Spleen (tissue), 7 donors: Measurements from ENCODE around the gene EVA1A.

Experiments
- POLR2A ChIP-seq, 3 donors: fragments of 450-650 bp; IDR thresholded peaks; one replicate each; pipeline ENCODE4 v1.5.1; 2017; ENCODE audit warnings: antibody characterized with exemption in 3 of 3, mild to moderate bottlenecking in 1 of 3
- TF ChIP-seq, protein P1 (sequence below), 11 experiments: fragments of 200-600 bp in 7 of 11; fragments of 450-650 bp in 4 of 11; sonication (generic) in 4 of 11; IDR thresholded peaks in 8 of 11; conservative IDR thresholded peaks in 3 of 11; 1 replicate in 7 of 11; 2 replicates in 4 of 11; pipeline versions ENCODE4 v1.4.0 to v1.8.0; 2016 to 2021; ENCODE audit warnings: antibody characterized with exemption in 11 of 11, inconsistent platforms in 4 of 11, mild to moderate bottlenecking in 1 of 11
- donor health status: DM: no; HTN: no; CAD: no; lungs with moderate emphysema.
- donor health status: DM: no; HTN: no; CAD: no.
- donor health status: DM: no; HTN: no; CAD: no.

DNA sequence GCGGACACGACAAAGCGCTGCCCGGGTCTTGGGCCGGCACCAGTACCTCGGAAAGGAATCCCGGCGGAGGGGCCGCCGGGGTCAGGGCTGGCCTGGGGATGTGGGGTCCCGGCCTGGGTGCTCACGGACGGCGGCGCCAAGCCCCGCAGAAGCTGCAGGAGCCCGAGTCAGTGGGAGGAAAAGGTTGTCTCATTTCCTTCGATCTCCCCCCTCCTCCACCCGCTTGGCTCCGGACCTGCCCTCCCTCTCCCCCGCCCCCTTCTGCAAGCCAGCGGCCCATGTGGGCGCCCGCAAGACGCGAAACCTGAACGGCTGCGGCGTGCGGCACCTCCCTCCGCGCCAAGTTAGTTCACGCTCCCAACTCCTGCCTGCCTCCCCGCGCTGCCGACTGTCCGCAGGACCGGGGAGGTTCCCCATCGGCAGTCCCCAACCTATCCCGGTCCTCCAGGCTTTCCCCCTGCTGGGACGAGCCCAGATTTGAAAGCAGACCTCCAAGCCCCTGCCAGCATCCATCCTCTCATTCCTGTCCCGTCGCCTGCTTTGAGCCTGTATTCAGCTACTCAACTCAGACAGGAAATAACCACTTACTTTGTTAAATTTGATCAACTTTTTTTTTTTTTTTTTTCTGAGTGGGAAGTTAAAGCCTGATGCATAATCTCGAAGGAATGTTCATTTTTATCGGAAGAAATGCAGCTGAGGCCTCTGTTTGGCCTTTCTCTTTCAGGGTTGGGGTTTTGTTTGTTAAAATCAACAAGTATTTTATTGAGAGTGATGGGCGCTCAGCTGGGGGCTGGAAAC, at the start of gene EVA1A:
- TF ChIP-seq POLR2A (IDR thresholded peaks at IDR 0.05): peak in 1 of 3 donors; percentile 16
- TF ChIP-seq, protein P1, sequence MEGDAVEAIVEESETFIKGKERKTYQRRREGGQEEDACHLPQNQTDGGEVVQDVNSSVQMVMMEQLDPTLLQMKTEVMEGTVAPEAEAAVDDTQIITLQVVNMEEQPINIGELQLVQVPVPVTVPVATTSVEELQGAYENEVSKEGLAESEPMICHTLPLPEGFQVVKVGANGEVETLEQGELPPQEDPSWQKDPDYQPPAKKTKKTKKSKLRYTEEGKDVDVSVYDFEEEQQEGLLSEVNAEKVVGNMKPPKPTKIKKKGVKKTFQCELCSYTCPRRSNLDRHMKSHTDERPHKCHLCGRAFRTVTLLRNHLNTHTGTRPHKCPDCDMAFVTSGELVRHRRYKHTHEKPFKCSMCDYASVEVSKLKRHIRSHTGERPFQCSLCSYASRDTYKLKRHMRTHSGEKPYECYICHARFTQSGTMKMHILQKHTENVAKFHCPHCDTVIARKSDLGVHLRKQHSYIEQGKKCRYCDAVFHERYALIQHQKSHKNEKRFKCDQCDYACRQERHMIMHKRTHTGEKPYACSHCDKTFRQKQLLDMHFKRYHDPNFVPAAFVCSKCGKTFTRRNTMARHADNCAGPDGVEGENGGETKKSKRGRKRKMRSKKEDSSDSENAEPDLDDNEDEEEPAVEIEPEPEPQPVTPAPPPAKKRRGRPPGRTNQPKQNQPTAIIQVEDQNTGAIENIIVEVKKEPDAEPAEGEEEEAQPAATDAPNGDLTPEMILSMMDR (IDR thresholded peaks at IDR 0.05 in 8 of 11, conservative IDR thresholded peaks at IDR 0.05 in 3 of 11): no peak
